Osteocyte (in vitro differentiated cells): ENCODE results near the gene PLA2G4A. TPM values are rescaled to one million over a fixed set of nuclear protein-coding genes. Genes with fewer than 3 reads are reported as not detected.

ENCODE experiments used
- DNase-seq: peaks from one replicate; pipeline ENCODE4 v3.0.0; 2021; ENCODE audit warnings: mixed read lengths; ENCODE audit not compliant: unreplicated experiment; ENCODE audit errors: extremely low spot score
- H3K27ac Mint-ChIP-seq: one replicate; pipeline ENCODE4 v1.8.0; 2021; ENCODE audit warnings: mild to moderate bottlenecking, mixed read lengths; ENCODE audit not compliant: unreplicated experiment
- H3K27me3 Mint-ChIP-seq: one replicate; pipeline ENCODE4 v1.8.0; 2021; ENCODE audit warnings: mixed read lengths; ENCODE audit not compliant: unreplicated experiment
- H3K36me3 Mint-ChIP-seq: one replicate; pipeline ENCODE4 v1.8.0; 2021; ENCODE audit warnings: mixed read lengths; ENCODE audit not compliant: unreplicated experiment
- H3K4me1 Mint-ChIP-seq: one replicate; pipeline ENCODE4 v1.8.0; 2021; ENCODE audit warnings: mixed read lengths; ENCODE audit not compliant: unreplicated experiment
- H3K4me3 Mint-ChIP-seq: one replicate; pipeline ENCODE4 v1.8.0; 2021; ENCODE audit warnings: mild to moderate bottlenecking, moderate library complexity, mixed read lengths; ENCODE audit not compliant: unreplicated experiment
- H3K9me3 Mint-ChIP-seq: one replicate; pipeline ENCODE4 v1.8.0; 2021; ENCODE audit warnings: mixed read lengths; ENCODE audit not compliant: unreplicated experiment
- CTCF ChIP-seq: fragments of 200-600 bp; sonication (generic); IDR thresholded peaks from 2 replicates; pipeline ENCODE4 v1.5.0; 2021; ENCODE audit warnings: antibody characterized with exemption, mild to moderate bottlenecking, moderate library complexity
- total RNA-seq: library from RNA; stranded (reverse); gene quantifications from 2 replicates; pipeline ENCODE4 v1.2.1, GENCODE V29; 2021

PLA2G4A gene
- total RNA-seq, 1 donor from 2014 or later = 2.4 TPM

- Mint-ChIP-seq H3K36me3 (no peaks in the 10 kb centered on the region), H3K4me1 (peaks cover 3% of the 10 kb centered on the region), H3K9me3 (no peaks in the 10 kb centered on the region), H3K27me3 (no peaks in the 10 kb centered on the region), H3K4me3 (no peak overlapping the region), H3K27ac (no peak overlapping the region)
- no peak for DNase-seq
- no peak for TF ChIP-seq CTCF
Observed at GRCh38 chr1:186875896-186876835, 47.4 kb downstream of the PLA2G4A start.

- Mint-ChIP-seq H3K9me3 (no peaks in the 10 kb centered on the region), H3K36me3 (no peaks in the 10 kb centered on the region), H3K27ac (no peak overlapping the region), H3K4me1 (peaks cover 12% of the 10 kb centered on the region), H3K4me3 (no peak overlapping the region), H3K27me3 (no peaks in the 10 kb centered on the region)
- no peak for DNase-seq
- no peak for TF ChIP-seq CTCF
Observed at GRCh38 chr1:186878356-186878755, 49.6 kb downstream of the PLA2G4A start.

- H3K36me3 Mint-ChIP-seq = peaks cover 3% of the 10 kb centered on the region
- no peak for DNase-seq
- peaks cover 12% of the 10 kb centered on the region for H3K4me1 Mint-ChIP-seq
- TF ChIP-seq CTCF = no peak
- H3K9me3 Mint-ChIP-seq = peaks cover 15% of the 10 kb centered on the region
- H3K27ac Mint-ChIP-seq = no peak overlapping the region
- H3K27me3 Mint-ChIP-seq = no peaks in the 10 kb centered on the region
- no peak overlapping the region for H3K4me3 Mint-ChIP-seq
Observed at GRCh38 chr1:186880982-186881381, 52.2 kb downstream of the PLA2G4A start.

- TF ChIP-seq CTCF = no peak
- no peak overlapping the region for H3K4me3 Mint-ChIP-seq
- peaks cover 22% of the 10 kb centered on the region for H3K9me3 Mint-ChIP-seq
- H3K27ac Mint-ChIP-seq = no peak overlapping the region
- peaks cover 12% of the 10 kb centered on the region for H3K4me1 Mint-ChIP-seq
- H3K36me3 Mint-ChIP-seq = peaks cover 3% of the 10 kb centered on the region
- H3K27me3 Mint-ChIP-seq = no peaks in the 10 kb centered on the region
- no peak for DNase-seq
Observed at GRCh38 chr1:186882372-186883134, 53.8 kb downstream of the PLA2G4A start.

- TF ChIP-seq CTCF = no peak
- H3K27me3 Mint-ChIP-seq = no peaks in the 10 kb centered on the region
- no peak overlapping the region for H3K27ac Mint-ChIP-seq
- H3K36me3 Mint-ChIP-seq = peaks cover 3% of the 10 kb centered on the region
- H3K9me3 Mint-ChIP-seq = peaks cover 22% of the 10 kb centered on the region
- no peak overlapping the region for H3K4me3 Mint-ChIP-seq
- peaks cover 12% of the 10 kb centered on the region for H3K4me1 Mint-ChIP-seq
- no peak for DNase-seq
Observed at GRCh38 chr1:186884251-186884650, 55.5 kb downstream of the PLA2G4A start.
